ENCODE measurements around the gene RBM20. TPM values are rescaled to one million over a fixed set of nuclear protein-coding genes. Genes with fewer than 3 reads are reported as not detected.

RBM20 gene
- total RNA-seq (0.72 TPM), polyA plus RNA-seq (under 1 TPM in 1 of 4 donors, not detected in 3; 0.15 TPM)

DNA sequence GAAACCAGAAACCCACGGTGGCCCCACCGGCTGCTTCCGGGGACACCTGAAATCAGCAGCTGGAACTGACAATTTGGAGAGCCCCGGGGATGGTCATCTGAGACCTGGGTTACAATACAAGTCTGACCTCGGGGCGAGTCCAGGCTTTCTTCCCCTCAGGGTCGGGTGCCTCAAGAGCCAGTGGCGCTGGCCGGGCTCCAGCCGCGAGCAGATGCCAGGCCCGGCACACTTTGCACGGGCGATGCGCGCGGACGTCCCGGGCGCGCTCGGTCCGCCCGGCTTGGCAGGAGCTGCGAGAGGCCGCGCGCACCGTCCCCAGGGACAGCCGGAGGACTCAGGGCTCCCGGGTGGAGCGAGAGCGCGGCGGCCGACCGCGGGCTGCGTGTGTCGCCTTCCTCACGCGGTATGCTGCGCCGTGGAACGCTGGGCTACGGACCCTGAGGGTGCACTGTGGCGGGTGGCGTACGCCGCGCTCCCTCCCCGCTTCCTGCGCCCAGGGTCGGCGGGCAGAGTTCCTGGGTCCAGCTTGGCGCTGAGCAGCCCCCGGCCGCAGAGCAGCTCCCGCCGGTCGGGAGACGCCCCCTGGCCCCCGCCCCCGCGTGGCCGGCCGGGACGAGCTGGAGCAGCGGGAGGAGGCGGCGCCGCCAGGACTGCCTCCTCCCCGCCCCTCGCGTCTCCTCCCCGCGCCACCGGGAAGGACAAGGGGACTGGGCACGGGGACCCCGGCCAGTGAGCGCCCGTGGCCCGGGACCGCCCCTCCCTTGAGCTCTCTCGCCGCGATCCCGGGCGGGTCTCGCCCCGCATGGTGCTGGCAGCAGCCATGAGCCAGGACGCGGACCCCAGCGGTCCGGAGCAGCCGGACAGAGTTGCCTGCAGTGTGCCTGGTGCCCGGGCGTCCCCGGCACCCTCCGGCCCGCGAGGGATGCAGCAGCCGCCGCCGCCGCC lies at the start of gene RBM20:
Gene RBM20, plus strand, starts transcription at position 684 of the 945 bp plus-strand sequence. Its CDS starts 119 bp downstream, at position 803.
- H3K9me3 ChIP-seq (ENCODE audit: control insufficient read depth in 2 of 2, low read length in 2 of 2): no peaks in the 10 kb centered on the region
- Mint-ChIP-seq H3K4me1 (peaks cover 4 to 39% (median 16%) of the 10 kb centered on the region in 4 donors), H3K27me3 (peaks cover 70% of the 10 kb centered on the region), H3K4me3 (peak within 1 kb of the TSS; percentile 52 to 85 (median 82)), H3K27ac (no peak within 1 kb of the TSS), H3K9me3 (peaks cover 0 to 4% (median 0%) of the 10 kb centered on the region in 7 donors), H3K36me3 (no peaks in the 10 kb centered on the region)
- peak within 1 kb of the TSS; percentile 41 for H3K4me3 ChIP-seq (ENCODE audit: low read depth, low read length)
- peaks cover 28% of the 10 kb centered on the region for H3K4me1 ChIP-seq (ENCODE audit: control insufficient read depth, insufficient read depth, low read length, poor library complexity, severe bottlenecking)
- peak in 2 of 3 donors; percentile 22 to 30 for DNase-seq
- H3K27me3 ChIP-seq (ENCODE audit: control insufficient read depth, insufficient read depth, low read length): peaks cover 49% of the 10 kb centered on the region
- no peak within 1 kb of the TSS for H3K27ac ChIP-seq (ENCODE audit: insufficient read depth, low read length, poor library complexity, severe bottlenecking)
- ATAC-seq (ENCODE audit: low read depth in 2 of 2): peak; percentile 28 to 44
- no peaks in the 10 kb centered on the region for H3K36me3 ChIP-seq (ENCODE audit: control insufficient read depth, insufficient read depth, low read length)

DNA sequence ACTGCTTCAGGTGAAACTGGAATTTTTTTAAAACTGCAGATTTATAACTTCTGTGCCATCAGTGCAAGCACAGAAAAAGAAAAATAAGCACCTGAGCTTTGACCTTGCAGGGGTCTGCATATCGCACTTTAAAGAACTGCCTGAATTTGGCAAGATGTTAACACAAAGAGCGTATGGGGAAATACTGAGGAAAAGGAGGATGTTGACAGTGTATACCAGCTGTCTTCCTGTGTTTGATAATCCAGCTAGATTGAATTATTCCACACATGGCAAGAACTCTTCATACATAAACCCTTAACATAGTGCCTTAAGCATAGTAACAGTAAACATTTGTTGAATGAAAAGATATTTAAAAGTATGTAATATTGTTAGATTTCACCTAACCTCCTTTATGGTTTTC lies 46.7 kb upstream of the RBM20 start:
- H3K36me3 ChIP-seq (ENCODE audit: control insufficient read depth, insufficient read depth, low read length): peaks cover 85% of the 10 kb centered on the region
- ATAC-seq (ENCODE audit: low read depth in 2 of 2) (no peak), DNase-seq (no peak)
- no peaks in the 10 kb centered on the region for H3K27me3 ChIP-seq (ENCODE audit: control insufficient read depth, insufficient read depth, low read length)
- no peaks in the 10 kb centered on the region for H3K4me1 ChIP-seq (ENCODE audit: control insufficient read depth, insufficient read depth, low read length, poor library complexity, severe bottlenecking)
- no peak overlapping the region for H3K4me3 ChIP-seq (ENCODE audit: low read depth, low read length)
- Mint-ChIP-seq H3K9me3 (no peaks in the 10 kb centered on the region), H3K27ac (no peak overlapping the region), H3K27me3 (no peaks in the 10 kb centered on the region), H3K4me1 (peaks cover 0 to 7% (median 6%) of the 10 kb centered on the region in 4 donors), H3K36me3 (peaks cover 48% of the 10 kb centered on the region), H3K4me3 (no peak overlapping the region)
- H3K27ac ChIP-seq (ENCODE audit: insufficient read depth, low read length, poor library complexity, severe bottlenecking): no peak overlapping the region
- no peaks in the 10 kb centered on the region for H3K9me3 ChIP-seq (ENCODE audit: control insufficient read depth in 2 of 2, low read length in 2 of 2)

DNA sequence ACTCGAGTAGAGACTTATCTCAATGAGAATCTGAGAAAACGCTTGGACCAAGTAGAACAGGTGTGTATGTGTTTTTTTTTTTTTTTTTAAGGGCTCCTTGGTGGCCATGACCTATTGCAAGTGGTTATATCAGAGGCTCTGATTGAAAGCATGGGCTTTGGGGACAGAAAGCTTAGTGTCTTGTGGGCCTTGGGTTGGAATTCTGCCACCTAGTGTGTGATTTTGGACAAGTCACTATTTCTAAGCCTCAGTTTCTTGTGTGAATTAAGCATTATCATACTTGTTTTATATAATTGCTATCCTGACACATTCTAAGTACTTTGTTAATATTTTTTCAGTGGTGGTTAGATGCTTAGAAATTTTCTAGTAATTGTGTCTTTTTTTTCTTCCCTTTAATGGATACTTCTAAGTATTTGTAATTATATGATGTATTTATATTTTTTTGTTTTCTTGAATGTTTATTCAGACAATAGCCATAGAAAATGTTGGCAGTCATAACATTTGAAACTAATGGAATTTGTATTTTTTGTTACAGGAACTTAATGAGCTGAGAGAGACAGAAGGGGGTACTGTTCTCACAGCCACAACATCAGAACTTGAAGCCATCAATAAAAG lies 43.5 kb upstream of the RBM20 start:
- ATAC-seq (ENCODE audit: low read depth in 2 of 2): peak in 1 of 2 donors; percentile 48
- H3K27ac Mint-ChIP-seq: no peak overlapping the region
- Histone ChIP-seq H3K27ac (ENCODE audit: insufficient read depth, low read length, poor library complexity, severe bottlenecking) (no peak overlapping the region), H3K4me1 (ENCODE audit: control insufficient read depth, insufficient read depth, low read length, poor library complexity, severe bottlenecking) (no peaks in the 10 kb centered on the region), H3K4me3 (ENCODE audit: low read depth, low read length) (no peak overlapping the region), H3K9me3 (ENCODE audit: control insufficient read depth in 2 of 2, low read length in 2 of 2) (no peaks in the 10 kb centered on the region), H3K27me3 (ENCODE audit: control insufficient read depth, insufficient read depth, low read length) (no peaks in the 10 kb centered on the region), H3K36me3 (ENCODE audit: control insufficient read depth, insufficient read depth, low read length) (peaks cover 88% of the 10 kb centered on the region)
- peaks cover 0 to 6% (median 5%) of the 10 kb centered on the region in 4 donors for H3K4me1 Mint-ChIP-seq
- H3K36me3 Mint-ChIP-seq: peaks cover 54% of the 10 kb centered on the region
- H3K4me3 Mint-ChIP-seq: no peak overlapping the region
- H3K9me3 Mint-ChIP-seq: no peaks in the 10 kb centered on the region
- peak in 2 of 3 donors; percentile 46 to 82 for DNase-seq
- H3K27me3 Mint-ChIP-seq: no peaks in the 10 kb centered on the region

DNA sequence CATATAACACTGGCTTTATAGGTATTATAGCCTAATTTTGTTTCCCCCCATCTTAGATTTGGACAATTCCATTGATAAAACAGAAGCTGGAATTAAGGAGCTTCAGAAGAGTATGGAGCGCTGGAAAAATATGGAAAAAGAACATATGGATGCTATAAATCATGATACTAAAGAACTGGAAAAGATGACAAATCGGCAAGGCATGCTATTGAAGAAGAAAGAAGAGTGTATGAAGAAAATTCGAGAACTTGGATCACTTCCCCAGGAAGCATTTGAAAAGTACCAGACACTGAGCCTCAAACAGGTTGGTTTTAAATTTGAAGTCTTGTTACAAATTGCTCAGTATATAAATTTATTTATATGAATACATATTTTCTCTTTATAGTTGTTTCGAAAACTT lies 42.6 kb upstream of the RBM20 start:
- no peak overlapping the region for H3K4me3 Mint-ChIP-seq
- H3K27ac Mint-ChIP-seq: no peak overlapping the region

DNA sequence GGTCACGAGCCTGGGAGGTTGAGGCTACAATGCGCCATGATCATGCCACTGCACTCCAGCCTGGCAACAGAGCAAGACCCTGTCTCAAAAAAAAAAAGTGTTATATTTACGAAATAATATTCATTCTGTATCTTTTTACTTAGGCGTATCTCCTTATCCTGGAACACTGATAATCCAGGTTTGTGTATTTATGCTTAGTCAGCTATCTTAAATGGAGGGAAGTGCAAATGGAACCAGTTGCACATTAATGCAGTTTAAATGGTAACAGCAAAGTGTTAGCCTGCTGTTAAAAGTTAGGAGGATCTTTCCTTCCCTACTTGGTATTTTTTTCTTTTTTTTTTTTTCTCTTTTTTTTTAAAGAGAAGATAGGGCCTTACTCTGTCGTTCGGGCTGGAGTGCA lies 36.0 kb upstream of the RBM20 start:
- no peak overlapping the region for H3K4me3 Mint-ChIP-seq
- peaks cover 13% of the 10 kb centered on the region for H3K36me3 Mint-ChIP-seq
- Histone ChIP-seq H3K9me3 (ENCODE audit: control insufficient read depth in 2 of 2, low read length in 2 of 2) (no peaks in the 10 kb centered on the region), H3K27me3 (ENCODE audit: control insufficient read depth, insufficient read depth, low read length) (no peaks in the 10 kb centered on the region), H3K4me1 (ENCODE audit: control insufficient read depth, insufficient read depth, low read length, poor library complexity, severe bottlenecking) (no peaks in the 10 kb centered on the region), H3K27ac (ENCODE audit: insufficient read depth, low read length, poor library complexity, severe bottlenecking) (no peak overlapping the region), H3K4me3 (ENCODE audit: low read depth, low read length) (no peak overlapping the region), H3K36me3 (ENCODE audit: control insufficient read depth, insufficient read depth, low read length) (peaks cover 35% of the 10 kb centered on the region)
- no peak overlapping the region for H3K27ac Mint-ChIP-seq
- no peak for ATAC-seq (ENCODE audit: low read depth in 2 of 2)
- DNase-seq: no peak
- H3K4me1 Mint-ChIP-seq: peaks cover 0 to 8% (median 4%) of the 10 kb centered on the region in 4 donors
- no peaks in the 10 kb centered on the region for H3K9me3 Mint-ChIP-seq
- no peaks in the 10 kb centered on the region for H3K27me3 Mint-ChIP-seq

More for the DNA sequence above, 42.6 kb upstream of the RBM20 start:
- no peaks in the 10 kb centered on the region for H3K27me3 Mint-ChIP-seq
- no peak overlapping the region for H3K4me3 ChIP-seq (ENCODE audit: low read depth, low read length)
- no peaks in the 10 kb centered on the region for H3K4me1 ChIP-seq (ENCODE audit: control insufficient read depth, insufficient read depth, low read length, poor library complexity, severe bottlenecking)
- H3K4me1 Mint-ChIP-seq: peaks cover 0 to 6% (median 4%) of the 10 kb centered on the region in 4 donors
- H3K36me3 ChIP-seq (ENCODE audit: control insufficient read depth, insufficient read depth, low read length): peaks cover 92% of the 10 kb centered on the region
- no peaks in the 10 kb centered on the region for H3K9me3 ChIP-seq (ENCODE audit: control insufficient read depth in 2 of 2, low read length in 2 of 2)
- no peaks in the 10 kb centered on the region for H3K9me3 Mint-ChIP-seq
- H3K36me3 Mint-ChIP-seq: peaks cover 45% of the 10 kb centered on the region
- ATAC-seq (ENCODE audit: low read depth in 2 of 2) (no peak), DNase-seq (no peak)
- H3K27me3 ChIP-seq (ENCODE audit: control insufficient read depth, insufficient read depth, low read length): no peaks in the 10 kb centered on the region
- H3K27ac ChIP-seq (ENCODE audit: insufficient read depth, low read length, poor library complexity, severe bottlenecking): no peak overlapping the region

DNA sequence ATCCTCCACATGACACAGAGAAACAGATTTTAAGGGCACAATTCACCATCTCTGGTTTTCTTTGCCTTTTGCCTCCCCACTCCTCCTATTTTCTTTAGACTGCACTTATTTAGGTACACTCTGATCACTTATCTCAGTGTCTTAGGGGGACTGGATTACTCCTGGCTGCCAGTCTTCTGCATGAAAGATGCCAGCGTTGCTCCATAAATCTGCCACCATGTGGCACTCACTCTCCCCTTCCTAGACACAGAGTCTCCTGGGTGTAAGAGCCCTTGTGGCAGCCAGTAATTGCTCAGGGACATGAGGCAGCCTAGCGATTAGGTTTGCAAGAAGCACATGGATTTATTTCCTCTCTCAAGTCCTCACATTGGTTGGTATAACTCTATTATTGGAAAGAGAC lies 34.5 kb upstream of the RBM20 start:
- Mint-ChIP-seq H3K9me3 (no peaks in the 10 kb centered on the region), H3K4me1 (peaks cover 0 to 8% (median 5%) of the 10 kb centered on the region in 4 donors), H3K4me3 (no peak overlapping the region), H3K27ac (peak overlapping the region in 1 of 3 donors; percentile 48), H3K27me3 (no peaks in the 10 kb centered on the region), H3K36me3 (peaks cover 7% of the 10 kb centered on the region)
- no peak for ATAC-seq (ENCODE audit: low read depth in 2 of 2)
- DNase-seq: no peak
- Histone ChIP-seq H3K4me1 (ENCODE audit: control insufficient read depth, insufficient read depth, low read length, poor library complexity, severe bottlenecking) (no peaks in the 10 kb centered on the region), H3K9me3 (ENCODE audit: control insufficient read depth in 2 of 2, low read length in 2 of 2) (no peaks in the 10 kb centered on the region), H3K27ac (ENCODE audit: insufficient read depth, low read length, poor library complexity, severe bottlenecking) (no peak overlapping the region), H3K4me3 (ENCODE audit: low read depth, low read length) (no peak overlapping the region), H3K27me3 (ENCODE audit: control insufficient read depth, insufficient read depth, low read length) (no peaks in the 10 kb centered on the region), H3K36me3 (ENCODE audit: control insufficient read depth, insufficient read depth, low read length) (peaks cover 20% of the 10 kb centered on the region)

DNA sequence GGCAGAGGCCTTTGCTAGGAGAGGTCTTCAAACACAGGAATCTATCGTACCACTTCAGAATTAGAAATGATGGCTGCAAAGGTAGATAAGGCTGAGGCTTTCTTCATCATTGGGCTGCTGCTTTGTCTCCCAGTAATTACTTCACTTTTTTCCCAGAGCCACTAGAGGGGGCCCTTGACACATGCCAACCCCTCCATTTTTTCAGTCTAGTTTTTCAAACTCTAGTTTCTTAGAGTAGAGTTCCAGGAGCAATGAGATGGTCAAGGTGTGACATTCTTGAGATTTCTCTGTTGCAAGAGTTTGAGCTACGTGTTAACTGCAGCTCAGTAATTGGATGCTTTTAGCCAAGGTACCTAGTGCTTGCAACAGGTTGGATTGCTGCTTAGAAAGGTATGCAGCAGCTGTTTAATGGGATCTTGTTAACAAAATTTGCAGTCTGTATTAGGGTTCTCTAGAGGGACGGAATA lies 33.8 kb upstream of the RBM20 start:
- Histone ChIP-seq H3K27ac (ENCODE audit: insufficient read depth, low read length, poor library complexity, severe bottlenecking) (no peak overlapping the region), H3K36me3 (ENCODE audit: control insufficient read depth, insufficient read depth, low read length) (peaks cover 12% of the 10 kb centered on the region), H3K9me3 (ENCODE audit: control insufficient read depth in 2 of 2, low read length in 2 of 2) (no peaks in the 10 kb centered on the region), H3K27me3 (ENCODE audit: control insufficient read depth, insufficient read depth, low read length) (no peaks in the 10 kb centered on the region), H3K4me3 (ENCODE audit: low read depth, low read length) (no peak overlapping the region), H3K4me1 (ENCODE audit: control insufficient read depth, insufficient read depth, low read length, poor library complexity, severe bottlenecking) (no peaks in the 10 kb centered on the region)
- Mint-ChIP-seq H3K27ac (no peak overlapping the region), H3K27me3 (no peaks in the 10 kb centered on the region), H3K4me3 (no peak overlapping the region), H3K36me3 (no peaks in the 10 kb centered on the region), H3K4me1 (peaks cover 0 to 8% (median 7%) of the 10 kb centered on the region in 4 donors), H3K9me3 (no peaks in the 10 kb centered on the region)
- peak; percentile 22 to 69 (median 64) for DNase-seq
- ATAC-seq (ENCODE audit: low read depth in 2 of 2): peak; percentile 45 to 56

All from CD4-positive, CD25-positive, alpha-beta regulatory T cell (primary cell).